ENCODE data around the gene ZFYVE21.

Gene ZFYVE21

GRCh38 chr14:103710771-103711377 lies 4.7 kb upstream of the ZFYVE21 start:
- H3K9me2 ChIP-seq (replicated peaks; ENCODE audit: control insufficient read depth, low read length) = no peaks in the 10 kb centered on the region
- H4K20me1 ChIP-seq (ENCODE audit: control insufficient read depth, insufficient read depth, low read depth, low read length) = no peaks in the 10 kb centered on the region; the same call in none of the 2 replicates
- peaks cover 17% of the 10 kb centered on the region for H3K4me1 ChIP-seq (ENCODE audit: control insufficient read depth, low read length)
- no peaks in the 10 kb centered on the region for H3F3A ChIP-seq (ENCODE audit: control insufficient read depth, insufficient read depth)
- TF ChIP-seq EZH2phosphoT487 (IDR thresholded peaks at IDR 0.05; ENCODE audit: borderline replicate concordance, low read length) (no peak), CTCF (IDR thresholded peaks at IDR 0.05; ENCODE audit: low read depth, low read length, poor library complexity, severe bottlenecking) (no peak)
- H3K4me2 ChIP-seq (ENCODE audit: low read length) = no peak overlapping the region
- H3K27ac ChIP-seq (ENCODE audit: low read depth, low read length) = no peak overlapping the region
- H3K36me3 ChIP-seq (ENCODE audit: control insufficient read depth, low read length) = peaks cover 87% of the 10 kb centered on the region
- H3K4me3 ChIP-seq (ENCODE audit: low read length) = no peak overlapping the region
- no peaks in the 10 kb centered on the region for H3K27me3 ChIP-seq (ENCODE audit: control insufficient read depth, low read length)
- peaks cover 66% of the 10 kb centered on the region for H3K79me2 ChIP-seq (ENCODE audit: control insufficient read depth, low read length)
- H3K9me3 ChIP-seq (ENCODE audit: control insufficient read depth, insufficient read depth, low read length) = no peaks in the 10 kb centered on the region

GRCh38 chr14:103711516-103712431 lies 3.8 kb upstream of the ZFYVE21 start:
- H3K36me3 ChIP-seq (ENCODE audit: control insufficient read depth, low read length) = peaks cover 78% of the 10 kb centered on the region
- H3K27me3 ChIP-seq (ENCODE audit: control insufficient read depth, low read length) = no peaks in the 10 kb centered on the region
- no peaks in the 10 kb centered on the region for H3F3A ChIP-seq (ENCODE audit: control insufficient read depth, insufficient read depth)
- peaks cover 2% of the 10 kb centered on the region; the same call in 1 of the 2 replicates for H4K20me1 ChIP-seq (ENCODE audit: control insufficient read depth, insufficient read depth, low read depth, low read length)
- peaks cover 73% of the 10 kb centered on the region for H3K79me2 ChIP-seq (ENCODE audit: control insufficient read depth, low read length)
- no peak overlapping the region for H3K4me2 ChIP-seq (ENCODE audit: low read length)
- H3K9me3 ChIP-seq (ENCODE audit: control insufficient read depth, insufficient read depth, low read length) = no peaks in the 10 kb centered on the region
- H3K4me3 ChIP-seq (ENCODE audit: low read length) = no peak overlapping the region
- H3K27ac ChIP-seq (ENCODE audit: low read depth, low read length) = no peak overlapping the region
- TF ChIP-seq CTCF (IDR thresholded peaks at IDR 0.05; ENCODE audit: low read depth, low read length, poor library complexity, severe bottlenecking) (no peak), EZH2phosphoT487 (IDR thresholded peaks at IDR 0.05; ENCODE audit: borderline replicate concordance, low read length) (no peak)
- no peaks in the 10 kb centered on the region for H3K9me2 ChIP-seq (replicated peaks; ENCODE audit: control insufficient read depth, low read length)
- peaks cover 22% of the 10 kb centered on the region for H3K4me1 ChIP-seq (ENCODE audit: control insufficient read depth, low read length)

- peaks cover 68% of the 10 kb centered on the region for H3K36me3 ChIP-seq (ENCODE audit: control insufficient read depth, low read length)
Measured at GRCh38 chr14:103712633-103713247, 2.9 kb upstream of the ZFYVE21 start.

More at GRCh38 chr14:103712633-103713247, 2.9 kb upstream of the ZFYVE21 start:
- Histone ChIP-seq H3K9me3 (ENCODE audit: control insufficient read depth, insufficient read depth, low read length) (no peaks in the 10 kb centered on the region), H3F3A (ENCODE audit: control insufficient read depth, insufficient read depth) (no peaks in the 10 kb centered on the region), H3K27me3 (ENCODE audit: control insufficient read depth, low read length) (no peaks in the 10 kb centered on the region), H3K4me3 (ENCODE audit: low read length) (no peak overlapping the region), H4K20me1 (ENCODE audit: control insufficient read depth, insufficient read depth, low read depth, low read length) (peaks cover 5% of the 10 kb centered on the region; the same call in 1 of the 2 replicates), H3K79me2 (ENCODE audit: control insufficient read depth, low read length) (peaks cover 83% of the 10 kb centered on the region), H3K27ac (ENCODE audit: low read depth, low read length) (no peak overlapping the region), H3K4me2 (ENCODE audit: low read length) (no peak overlapping the region), H3K4me1 (ENCODE audit: control insufficient read depth, low read length) (peaks cover 25% of the 10 kb centered on the region), H3K9me2 (replicated peaks; ENCODE audit: control insufficient read depth, low read length) (no peaks in the 10 kb centered on the region)
- TF ChIP-seq CTCF (IDR thresholded peaks at IDR 0.05; ENCODE audit: low read depth, low read length, poor library complexity, severe bottlenecking) (no peak), EZH2phosphoT487 (IDR thresholded peaks at IDR 0.05; ENCODE audit: borderline replicate concordance, low read length) (no peak)

All from DOHH2 (cell line).